HuH-7 (cell line): ENCODE results near the gene STK11IP.
"Not testable (repeated sequence)": the region's sequence is repeated elsewhere in the genome, so short reads cannot be mapped to it uniquely, and the experiment has no call there.

Experiments
- DNase-seq: peaks from one replicate; pipeline ENCODE4 v3.0.0; 2011; ENCODE audit warnings: low spot score

The STK11IP gene

DNA sequence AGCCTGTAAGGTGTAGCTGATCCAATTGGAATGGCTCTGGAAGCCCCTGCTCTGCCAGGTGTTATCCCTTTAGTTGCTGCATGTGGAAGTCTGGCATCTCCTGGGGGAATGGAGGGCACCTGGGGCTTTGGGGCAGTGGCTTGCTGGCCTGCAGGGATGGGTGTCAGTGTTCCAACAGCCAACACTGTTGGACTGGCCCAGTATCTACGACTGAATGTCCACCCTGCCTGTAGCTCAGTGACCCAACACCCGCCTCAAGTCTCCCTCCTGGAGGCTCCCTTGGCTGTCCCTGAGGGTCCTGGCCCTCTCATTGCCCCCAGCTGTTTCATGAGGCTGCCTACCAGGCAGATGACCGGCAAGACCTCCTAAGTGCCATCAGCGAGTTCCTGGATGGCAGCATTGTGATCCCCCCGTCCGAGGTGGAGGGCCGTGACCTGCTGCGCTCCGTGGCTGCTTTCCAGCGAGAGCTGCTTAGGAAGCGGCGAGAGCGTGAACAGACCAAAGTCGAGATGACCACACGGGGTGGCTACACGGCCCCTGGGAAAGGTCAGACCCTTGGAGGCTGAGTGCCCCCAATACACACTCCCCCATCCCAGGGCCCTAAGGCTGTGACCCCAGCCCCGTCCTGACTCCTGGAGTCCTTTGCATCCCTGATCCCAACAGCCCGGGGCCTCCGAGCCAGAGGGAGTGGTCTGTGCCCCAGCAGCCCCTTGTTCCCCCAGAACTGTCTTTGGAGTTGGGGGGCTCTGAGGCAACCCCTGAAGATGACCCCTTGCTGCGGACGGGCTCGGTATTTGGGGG is 37.5 kb downstream of the STK11IP start:
- peak; percentile 2 for DNase-seq

GRCh38 chr2:219636144-219636915 is 38.7 kb downstream of the STK11IP start:
- DNase-seq: peak; percentile 9

DNA sequence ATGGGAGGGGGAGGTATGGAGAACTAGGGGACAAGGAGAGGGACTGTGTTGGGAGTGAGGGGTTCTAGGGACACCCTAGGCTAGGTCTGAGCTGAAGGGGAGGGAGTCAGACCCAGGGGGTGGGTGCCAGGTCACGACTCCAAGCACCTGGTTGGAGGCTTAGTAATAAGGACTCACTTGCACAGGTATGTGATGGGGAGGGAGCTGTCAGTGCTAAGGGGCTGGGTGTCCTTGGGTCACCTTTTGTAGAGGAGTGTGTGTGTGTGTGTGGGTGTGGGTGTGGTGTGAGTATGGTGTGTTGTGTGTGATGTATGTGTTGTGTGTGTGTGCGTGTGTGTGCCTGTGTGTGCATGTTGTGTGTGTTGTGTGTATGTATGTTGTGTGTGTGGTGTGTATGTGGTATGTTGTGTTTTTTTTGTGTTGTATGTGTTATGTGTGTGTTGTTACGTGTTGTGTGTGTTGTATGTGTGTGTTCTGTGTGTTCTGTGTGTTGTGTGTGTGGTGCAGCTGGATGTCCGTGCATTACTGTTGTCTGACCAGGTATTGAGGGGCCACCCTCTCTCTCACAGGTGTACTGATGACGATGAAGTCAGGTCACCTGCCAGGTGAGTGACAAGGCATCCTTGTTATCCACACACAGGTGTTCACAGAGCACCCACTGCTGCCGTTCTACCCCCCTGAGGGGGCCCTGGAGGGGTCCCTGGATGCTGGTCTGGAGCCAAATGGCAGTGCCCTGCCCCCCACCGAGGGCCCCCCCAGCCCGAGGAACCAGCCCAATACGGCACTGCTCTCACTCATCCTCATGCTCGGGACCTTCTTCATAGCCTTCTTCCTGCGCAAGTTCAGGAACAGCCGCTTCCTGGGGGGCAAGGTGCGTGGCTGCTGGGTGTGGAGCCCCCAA is 39.5 kb downstream of the STK11IP start:
- DNase-seq: peak; percentile 4

DNA sequence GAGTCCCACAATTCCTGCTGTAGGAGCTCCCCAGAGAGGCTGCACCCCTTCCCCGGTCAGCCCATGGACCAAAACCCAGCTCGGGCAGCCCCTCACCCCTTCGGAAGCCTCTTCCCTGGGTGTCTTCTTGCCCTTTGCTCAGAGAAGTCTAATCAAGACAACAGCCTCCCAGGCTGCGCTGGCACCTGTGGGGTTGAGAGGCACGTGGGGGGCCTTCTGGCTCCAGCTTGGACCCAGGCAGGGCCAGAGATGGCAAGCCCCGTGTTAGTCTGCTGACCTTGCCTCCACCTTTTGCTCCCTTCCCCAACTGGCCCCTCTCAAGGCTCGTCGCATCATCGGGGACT is 40.2 kb downstream of the STK11IP start:
- no peak for DNase-seq

DNA sequence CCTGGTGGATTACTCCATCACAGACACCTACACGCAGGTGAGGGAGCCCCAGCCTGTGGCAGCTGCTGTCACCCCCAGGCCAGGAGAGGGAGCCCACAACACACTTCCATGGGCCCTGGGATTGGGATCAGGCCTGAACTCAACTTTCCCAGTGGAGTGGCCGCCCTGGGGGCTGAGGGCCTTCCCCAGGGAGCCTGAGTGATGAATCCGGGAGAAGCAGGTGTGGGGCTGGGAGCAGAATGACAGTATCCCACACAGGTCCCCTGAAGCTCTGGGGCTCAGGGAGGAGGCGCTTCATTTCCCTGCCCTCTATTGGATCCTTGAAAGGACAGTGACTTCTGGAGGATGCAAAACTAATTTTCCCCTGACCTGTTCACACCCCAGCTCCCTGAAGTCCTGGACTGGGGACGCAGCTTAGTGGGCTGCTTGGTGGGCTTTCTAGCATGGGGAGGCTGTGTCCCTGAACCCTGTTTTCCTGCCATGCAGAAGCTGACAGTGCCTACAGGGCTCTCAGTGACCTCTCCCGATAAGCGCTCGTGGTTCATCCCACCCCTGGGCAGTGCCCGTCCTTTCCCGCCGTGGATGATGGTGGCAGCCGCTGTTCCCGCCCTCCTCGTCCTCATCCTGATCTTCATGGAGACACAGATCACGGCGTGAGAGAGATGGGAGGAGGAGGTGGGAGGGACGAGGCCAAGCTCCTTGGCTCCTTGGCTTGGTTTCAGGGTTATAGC is 40.7 kb downstream of the STK11IP start:
- DNase-seq: peak; percentile 15

DNA sequence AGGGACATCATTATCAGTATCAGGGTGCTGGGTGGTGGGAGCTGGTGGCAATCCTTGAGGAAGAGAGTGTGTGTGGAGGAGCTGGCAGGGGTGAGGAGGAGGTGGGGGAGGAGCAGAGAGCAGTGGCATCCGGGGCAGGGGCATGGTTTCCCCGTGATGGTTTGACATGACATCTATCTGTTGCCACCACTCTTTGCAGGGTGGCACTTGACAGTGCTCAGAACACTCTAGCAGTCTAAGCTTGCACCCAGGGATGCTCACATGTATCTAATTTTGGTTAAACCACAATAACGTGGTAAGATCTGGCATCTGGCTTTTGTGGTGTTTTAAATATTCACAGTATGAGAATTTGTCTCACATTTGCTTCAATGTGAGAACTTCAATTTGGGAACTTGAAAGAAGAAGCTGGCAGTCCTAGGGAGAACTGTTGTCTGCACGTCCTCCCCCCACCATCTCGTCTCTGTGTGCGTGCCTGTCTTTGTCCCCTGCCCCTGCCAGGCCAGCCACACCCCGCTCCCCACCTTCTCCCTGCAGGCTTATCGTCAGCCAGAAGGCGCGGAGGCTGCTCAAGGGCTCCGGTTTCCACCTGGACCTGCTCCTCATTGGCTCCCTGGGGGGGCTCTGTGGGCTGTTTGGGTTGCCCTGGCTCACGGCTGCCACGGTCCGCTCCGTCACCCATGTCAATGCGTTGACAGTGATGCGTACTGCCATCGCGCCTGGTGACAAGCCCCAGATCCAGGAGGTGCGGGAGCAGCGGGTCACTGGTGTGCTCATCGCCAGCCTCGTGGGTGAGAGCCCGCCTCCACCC is 41.5 kb downstream of the STK11IP start:
- no peak for DNase-seq

- no peak for DNase-seq
Measured at GRCh38 chr2:219641390-219642068, 43.9 kb downstream of the STK11IP start.

DNA sequence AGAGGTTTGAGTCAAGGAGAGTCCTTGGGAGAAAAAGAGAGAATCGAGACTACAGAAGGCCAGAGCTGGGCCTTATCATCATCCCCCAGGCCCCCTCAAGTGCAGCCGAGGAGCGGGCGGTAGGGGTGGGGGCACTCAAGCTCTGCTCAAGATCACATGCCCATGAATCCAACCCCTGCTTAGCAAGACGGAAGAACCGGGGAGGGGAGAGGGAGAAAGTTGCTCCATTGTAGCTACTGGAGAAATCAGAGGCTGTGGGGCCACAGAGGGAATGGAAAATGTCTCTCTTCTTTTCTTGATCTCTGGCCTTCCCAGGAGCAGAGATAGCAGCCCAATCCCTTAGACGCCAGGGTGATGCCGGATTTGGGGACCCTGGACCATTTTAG is 44.4 kb downstream of the STK11IP start:
- no peak for DNase-seq

GRCh38 chr2:219642465-219643083 is 44.9 kb downstream of the STK11IP start:
- peak; percentile 96 for DNase-seq

DNA sequence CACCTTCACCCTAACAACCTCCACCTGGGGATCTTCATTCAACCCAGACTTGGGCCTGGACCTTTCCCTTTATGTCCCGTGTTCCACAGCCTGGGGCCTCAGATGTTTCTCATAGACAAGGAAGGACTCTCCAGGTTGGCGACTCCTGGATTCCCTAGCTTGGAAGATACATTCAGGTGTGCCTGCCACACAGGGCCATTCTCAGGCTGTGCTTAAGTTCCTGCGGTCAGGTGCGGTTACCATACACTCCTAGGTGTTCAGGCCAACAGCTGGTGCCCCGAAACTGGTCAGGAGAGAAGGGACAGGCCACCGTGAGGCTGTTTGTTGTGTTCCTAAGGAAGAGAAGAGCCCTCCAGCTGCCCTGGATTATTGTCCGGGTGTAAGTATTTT is 45.4 kb downstream of the STK11IP start:
- DNase-seq: no peak

- no peak for DNase-seq
Measured at GRCh38 chr2:219643788-219644398, 46.2 kb downstream of the STK11IP start.

DNA sequence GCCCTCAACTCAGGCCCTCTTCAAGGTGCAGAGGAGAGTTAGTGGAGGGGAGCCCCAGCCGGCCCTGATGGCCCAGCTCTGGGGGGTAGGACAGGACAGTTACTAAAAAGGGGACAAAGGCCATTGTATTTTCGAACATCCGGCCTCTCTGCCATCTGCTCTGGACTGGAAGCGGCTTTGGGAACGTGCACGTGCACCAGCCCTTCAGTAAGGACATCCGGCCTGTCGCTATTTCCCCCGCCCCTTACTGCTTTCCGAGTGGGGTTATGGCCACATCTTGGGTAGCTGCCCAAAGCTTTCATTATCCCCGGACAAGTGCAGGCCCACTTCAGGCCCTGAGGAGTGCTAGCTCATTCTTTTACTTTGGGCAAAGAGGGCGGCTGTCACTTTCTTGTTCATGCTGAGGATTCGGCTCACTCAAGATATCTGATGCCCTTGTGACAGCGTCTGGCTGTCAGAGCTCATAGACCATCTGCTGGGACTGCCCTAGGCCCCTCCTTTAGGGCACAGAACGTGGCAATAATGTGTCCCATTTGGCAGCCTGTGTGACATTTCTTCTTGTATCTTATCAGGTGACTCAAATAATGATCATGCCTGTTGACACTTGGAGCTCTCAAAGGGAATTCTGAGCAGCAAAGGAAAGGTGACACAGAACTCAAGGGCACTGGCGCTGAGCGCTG is 47.3 kb downstream of the STK11IP start:
- no peak for DNase-seq

DNA sequence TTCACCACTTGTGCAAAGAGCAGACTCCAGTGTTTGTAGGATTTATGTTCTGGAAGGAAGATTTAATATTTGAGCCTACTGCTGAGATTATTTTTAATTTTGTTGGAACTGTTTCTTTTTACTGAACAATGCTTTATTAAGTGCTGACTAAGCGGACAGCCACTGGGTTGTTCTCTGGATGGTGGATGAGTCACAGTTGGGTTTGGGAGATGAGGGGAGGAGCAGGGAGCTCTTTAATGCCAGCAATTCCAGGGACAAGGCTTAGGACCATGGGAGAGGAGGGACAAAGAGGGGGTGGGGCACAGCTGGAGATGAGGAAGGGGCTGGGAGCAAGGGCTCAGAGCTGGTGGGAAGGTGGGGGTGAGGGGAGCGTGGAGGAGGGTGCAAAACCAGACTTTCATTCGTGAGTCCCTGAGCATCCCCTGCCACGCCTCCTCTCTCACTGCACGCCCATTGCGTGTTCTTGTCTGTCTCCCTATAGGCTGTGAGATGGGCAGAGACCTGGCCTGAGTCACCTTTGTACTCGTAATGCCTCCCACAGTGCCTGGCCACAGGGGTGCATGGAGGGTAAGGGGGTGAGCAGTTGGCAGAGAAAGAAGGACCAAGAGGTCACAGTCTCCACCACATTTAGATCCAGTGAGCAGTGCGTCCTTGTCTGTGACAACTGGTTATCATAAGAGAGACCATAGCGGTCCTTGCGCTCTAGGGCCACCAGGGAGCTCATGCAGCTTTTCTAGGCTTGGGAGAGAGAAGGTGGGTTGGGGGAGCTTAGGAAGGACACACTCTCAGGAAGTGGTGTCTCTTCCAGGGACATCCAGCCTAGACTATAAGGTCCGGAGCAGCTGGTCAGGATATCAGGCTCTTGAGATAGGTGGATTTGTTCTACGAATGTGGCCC is 48.2 kb downstream of the STK11IP start:
- DNase-seq: no peak

DNA sequence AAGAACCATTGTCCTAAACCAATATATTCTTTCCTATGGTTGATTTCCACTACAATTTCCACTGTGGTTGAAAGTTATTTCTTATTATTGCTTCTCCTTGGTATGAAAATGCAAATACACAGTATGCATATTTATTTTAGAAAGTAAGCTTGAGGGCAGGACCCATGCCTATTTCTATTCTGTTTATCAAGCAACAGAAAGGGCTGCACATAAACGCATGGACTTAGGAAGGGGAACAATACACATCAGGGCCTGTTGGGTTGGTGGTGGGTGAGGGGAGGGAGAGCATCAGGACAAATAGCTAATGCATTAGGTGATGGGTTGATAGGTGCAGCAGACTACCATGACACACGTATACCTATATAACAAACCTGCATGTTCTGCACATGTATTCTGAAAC is 50.5 kb downstream of the STK11IP start:
- no peak for DNase-seq

DNA sequence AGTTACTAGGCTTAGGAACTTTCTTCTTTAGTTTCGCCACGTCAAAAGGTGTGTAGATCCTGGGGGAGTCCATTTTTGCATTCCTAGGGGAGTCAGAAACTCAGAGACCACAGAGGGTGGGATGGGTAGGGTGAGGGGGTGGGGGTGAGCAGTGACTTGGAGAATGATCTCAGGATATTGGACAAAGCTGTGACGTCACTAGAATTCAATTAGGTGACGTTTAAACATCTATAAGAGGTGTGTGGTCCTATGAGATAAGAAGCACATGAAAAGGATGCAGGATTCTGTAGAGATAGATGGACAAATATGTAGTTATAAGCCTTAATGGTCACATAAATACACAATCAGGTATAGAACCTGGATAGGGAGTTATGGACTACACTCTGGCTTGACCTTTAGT is 51.3 kb downstream of the STK11IP start:
- DNase-seq: no peak

GRCh38 chr2:219650426-219651248 is 53.0 kb downstream of the STK11IP start:
- no peak for DNase-seq

- DNase-seq: not testable (repeated sequence)
Measured at GRCh38 chr2:219651656-219652055, 54.0 kb downstream of the STK11IP start.
